GM19468 (cell line): ENCODE data around the gene TMEM50B.
"Not testable (repeated sequence)": the region's sequence is repeated elsewhere in the genome, so short reads cannot be mapped to it uniquely, and the experiment has no call there.

Experiments
- ATAC-seq: cut with Tn5 transposase; IDR thresholded peaks from one replicate; pipeline ENCODE4 v1.9.1; 2021; ENCODE audit warnings: mild to moderate bottlenecking, moderate library complexity, moderate number of reproducible peaks; ENCODE audit not compliant: unreplicated experiment; ENCODE audit errors: extremely low read depth

The TMEM50B gene

DNA sequence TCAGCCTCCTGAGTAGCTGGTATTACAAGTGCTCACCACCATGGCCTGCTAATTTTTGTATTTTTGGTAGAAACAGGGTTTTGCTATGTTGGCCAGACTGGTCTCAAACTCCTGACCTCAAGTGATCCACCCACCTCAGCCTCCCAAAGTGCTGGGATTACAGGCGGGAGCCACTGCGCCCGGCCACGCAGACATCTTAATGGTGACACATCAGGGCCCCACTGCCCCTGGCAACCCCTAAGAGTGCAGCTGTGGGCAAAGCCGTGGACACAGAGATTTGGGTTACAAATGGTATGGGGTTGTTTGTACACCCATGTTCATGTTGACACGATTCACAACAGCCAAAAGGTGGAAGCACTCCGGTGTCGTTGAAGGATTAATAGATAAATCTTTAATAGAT lies 46.8 kb downstream of the TMEM50B start:
- no peak for ATAC-seq

DNA sequence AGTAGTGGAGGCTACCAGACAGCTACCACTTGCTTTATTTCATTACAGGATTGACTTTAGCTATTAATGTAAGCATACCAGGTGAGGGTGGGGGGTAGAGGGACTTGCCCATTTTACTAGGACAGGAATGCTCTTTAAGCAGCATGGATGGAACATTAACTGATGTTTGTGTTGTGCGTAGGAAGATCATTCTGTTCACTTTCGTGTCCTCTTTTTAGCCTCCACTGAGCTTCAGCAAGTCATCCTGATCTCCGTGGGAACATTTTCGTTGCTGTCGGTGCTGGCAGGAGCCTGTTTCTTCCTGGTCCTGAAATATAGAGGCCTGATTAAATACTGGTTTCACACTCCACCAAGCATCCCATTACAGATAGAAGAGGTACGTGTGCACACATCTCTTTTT lies 47.3 kb downstream of the TMEM50B start:
- ATAC-seq = no peak

GRCh38 chr21:33430858-33431257 lies 48.9 kb downstream of the TMEM50B start:
- no peak for ATAC-seq

DNA sequence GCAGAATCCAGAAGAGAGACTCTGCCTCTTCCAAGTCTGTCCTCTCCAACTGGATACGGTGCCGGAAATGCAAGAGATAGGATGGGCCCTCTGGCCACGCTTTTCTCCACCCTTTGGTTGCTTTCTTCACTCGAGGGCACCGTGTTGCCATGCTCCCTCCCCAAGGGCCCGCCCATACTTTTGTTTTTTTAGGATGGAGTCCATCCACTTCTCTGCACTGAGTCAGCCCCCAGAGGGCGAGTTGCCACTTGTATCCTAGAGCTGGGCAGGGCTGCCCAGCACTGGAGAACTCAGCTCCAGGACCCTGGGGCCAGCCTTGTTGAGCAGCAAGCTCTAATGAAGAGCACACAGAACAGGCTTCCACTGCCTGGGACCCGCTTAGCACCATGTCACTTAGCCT lies 51.1 kb downstream of the TMEM50B start:
- no peak for ATAC-seq

- no peak for ATAC-seq
These were observed 52.7 kb downstream of the TMEM50B start for GRCh38 chr21:33427051-33427450.

GRCh38 chr21:33425825-33426224 lies 53.9 kb downstream of the TMEM50B start:
- no peak for ATAC-seq

GRCh38 chr21:33424214-33424613 lies 55.6 kb downstream of the TMEM50B start:
- no peak for ATAC-seq

GRCh38 chr21:33421713-33422393 lies 57.9 kb downstream of the TMEM50B start:
- ATAC-seq = no peak

DNA sequence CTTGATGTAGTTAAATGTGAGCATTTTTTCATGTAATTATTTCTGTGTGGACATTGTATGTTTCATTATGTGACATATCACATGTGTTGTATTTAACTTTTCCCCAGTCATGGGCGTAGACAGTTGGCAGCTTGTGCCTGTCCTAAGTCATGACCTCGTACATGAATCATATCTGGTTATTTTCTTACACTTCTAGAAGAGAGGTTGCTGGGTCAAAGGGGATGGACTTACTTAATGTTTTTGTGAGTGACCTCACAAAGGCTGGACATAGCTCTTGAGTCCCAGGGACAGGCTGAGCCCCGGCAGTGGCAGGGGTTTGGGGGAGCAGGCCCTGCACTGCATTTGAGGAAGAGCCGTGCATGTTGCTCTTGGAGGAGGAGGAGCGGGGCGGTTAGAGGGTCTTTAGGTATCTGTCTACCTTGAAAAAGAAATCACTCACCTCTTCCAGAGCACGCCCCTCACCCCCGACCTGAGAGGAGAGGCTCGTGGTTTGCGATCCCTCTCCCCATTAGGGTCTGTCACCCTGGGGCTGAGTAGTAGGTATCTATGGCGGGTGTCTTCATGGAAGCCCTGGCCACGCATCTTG lies 60.1 kb downstream of the TMEM50B start:
- ATAC-seq = no peak

GRCh38 chr21:33418691-33419090 lies 61.1 kb downstream of the TMEM50B start:
- ATAC-seq = no peak

DNA sequence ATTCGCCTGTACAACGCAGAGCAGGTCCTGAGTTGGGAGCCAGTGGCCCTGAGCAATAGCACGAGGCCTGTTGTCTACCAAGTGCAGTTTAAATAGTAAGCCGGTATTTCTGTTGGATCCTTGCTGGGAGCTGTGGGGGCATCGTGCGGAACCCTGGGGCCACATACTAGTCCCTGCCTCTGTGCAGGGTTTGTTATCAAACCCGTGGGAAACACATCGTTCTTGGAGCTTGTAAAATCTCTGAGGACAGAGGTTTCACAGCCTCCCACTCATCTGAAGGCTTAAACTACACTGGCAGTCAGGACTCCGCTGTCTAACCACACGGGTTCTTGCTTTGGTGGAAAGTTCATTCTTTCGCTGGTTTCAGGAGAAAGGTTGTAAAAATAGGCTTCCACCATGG lies 64.8 kb downstream of the TMEM50B start:
- no peak for ATAC-seq

- no peak for ATAC-seq
These were observed 65.7 kb downstream of the TMEM50B start for GRCh38 chr21:33414068-33414467.

GRCh38 chr21:33412832-33413519 lies 66.8 kb downstream of the TMEM50B start:
- ATAC-seq = no peak

DNA sequence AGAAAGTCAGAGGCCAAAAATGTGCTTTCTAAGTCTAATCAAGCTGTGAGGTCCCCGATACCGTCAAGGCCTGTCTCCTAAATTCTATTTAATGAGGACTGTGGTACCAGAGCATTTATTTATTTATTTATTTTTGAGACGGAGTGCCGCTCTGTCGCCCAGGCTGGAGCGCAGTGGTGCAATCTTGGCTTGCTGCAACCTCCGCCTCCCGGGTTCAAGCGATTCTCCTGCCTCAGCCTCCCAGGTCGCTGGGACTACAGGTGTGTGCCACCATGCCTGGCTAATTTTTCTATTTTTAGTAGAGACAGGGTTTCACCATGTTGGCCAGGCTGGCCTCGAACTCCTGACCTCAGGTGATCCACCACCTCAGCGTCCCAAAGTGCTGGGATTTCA lies 67.3 kb downstream of the TMEM50B start:
- not testable (repeated sequence) for ATAC-seq

- ATAC-seq = no peak
These were observed 67.8 kb downstream of the TMEM50B start for GRCh38 chr21:33411949-33412430.

- ATAC-seq = no peak
These were observed 73.3 kb downstream of the TMEM50B start for GRCh38 chr21:33406493-33406892.

GRCh38 chr21:33403786-33404585 lies 75.8 kb downstream of the TMEM50B start:
- ATAC-seq = no peak

DNA sequence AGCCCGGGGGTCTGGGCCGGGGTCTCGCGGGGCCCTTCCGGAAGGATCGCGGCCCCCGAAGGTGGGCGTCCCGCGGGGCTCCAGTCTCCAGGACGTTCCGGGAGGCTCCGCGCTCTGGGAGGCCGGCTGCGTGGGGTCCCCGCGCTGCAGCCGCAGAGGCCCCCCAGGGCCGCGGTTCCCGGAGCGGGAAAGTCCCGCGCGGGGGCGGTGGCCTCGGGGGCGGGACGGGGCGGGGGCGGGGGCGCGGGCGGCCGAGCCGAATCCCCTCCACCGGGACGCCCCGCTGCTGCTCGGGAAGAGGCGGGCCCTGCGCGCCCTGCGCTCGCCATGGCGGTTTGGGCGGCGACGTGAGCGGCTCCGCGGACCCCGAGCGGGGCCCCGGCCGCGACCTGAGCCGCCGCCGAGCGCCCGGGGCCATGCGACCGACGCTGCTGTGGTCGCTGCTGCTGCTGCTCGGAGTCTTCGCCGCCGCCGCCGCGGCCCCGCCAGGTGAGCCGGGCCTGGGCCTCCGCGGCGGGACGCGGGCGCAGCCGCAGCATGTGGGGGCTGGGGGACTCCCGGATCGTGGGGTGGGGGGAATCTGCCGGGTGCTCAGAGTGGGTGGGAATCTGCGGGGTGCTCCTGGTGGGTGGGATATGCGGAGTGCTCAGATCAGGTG lies 76.5 kb downstream of the TMEM50B start, which contains the start of gene IFNGR2:
TSS of gene IFNGR2 (plus strand) at position 286 of the 658 bp plus-strand sequence. CDS start at position 417, 131 bp downstream.
- ATAC-seq = no peak

GRCh38 chr21:33402001-33402979 lies 77.5 kb downstream of the TMEM50B start:
- no peak for ATAC-seq
